22Rv1 (cell line): ENCODE measurements around the gene KCNQ1OT1.

Experiments
- CTCF ChIP-seq: fragments of 450-650 bp; IDR thresholded peaks from 2 replicates; pipeline ENCODE4 v1.5.1; 2017; ENCODE audit warnings: mild to moderate bottlenecking
- ZFX ChIP-seq: fragments of 450-650 bp; IDR thresholded peaks from 2 replicates; pipeline ENCODE4 v1.6.1; 2017; ENCODE audit warnings: antibody characterized with exemption, borderline replicate concordance

GRCh38 chr11:2718817-2719438 is 19.1 kb upstream of the KCNQ1OT1 start:
- no peak for TF ChIP-seq CTCF
- TF ChIP-seq ZFX: no peak
